ENCODE measurements around the gene ALDH1A3. TPM values are rescaled to one million over a fixed set of nuclear protein-coding genes. Genes with fewer than 3 reads are reported as not detected.
A peak's percentile ranks its signal among the peaks of the same experiment; 100 is the strongest.

Gene ALDH1A3
- total and polyA plus RNA-seq, 2 of the 4 experiments (the other 2 are of a cell fraction) = 3.1 to 5.0 TPM

DNA sequence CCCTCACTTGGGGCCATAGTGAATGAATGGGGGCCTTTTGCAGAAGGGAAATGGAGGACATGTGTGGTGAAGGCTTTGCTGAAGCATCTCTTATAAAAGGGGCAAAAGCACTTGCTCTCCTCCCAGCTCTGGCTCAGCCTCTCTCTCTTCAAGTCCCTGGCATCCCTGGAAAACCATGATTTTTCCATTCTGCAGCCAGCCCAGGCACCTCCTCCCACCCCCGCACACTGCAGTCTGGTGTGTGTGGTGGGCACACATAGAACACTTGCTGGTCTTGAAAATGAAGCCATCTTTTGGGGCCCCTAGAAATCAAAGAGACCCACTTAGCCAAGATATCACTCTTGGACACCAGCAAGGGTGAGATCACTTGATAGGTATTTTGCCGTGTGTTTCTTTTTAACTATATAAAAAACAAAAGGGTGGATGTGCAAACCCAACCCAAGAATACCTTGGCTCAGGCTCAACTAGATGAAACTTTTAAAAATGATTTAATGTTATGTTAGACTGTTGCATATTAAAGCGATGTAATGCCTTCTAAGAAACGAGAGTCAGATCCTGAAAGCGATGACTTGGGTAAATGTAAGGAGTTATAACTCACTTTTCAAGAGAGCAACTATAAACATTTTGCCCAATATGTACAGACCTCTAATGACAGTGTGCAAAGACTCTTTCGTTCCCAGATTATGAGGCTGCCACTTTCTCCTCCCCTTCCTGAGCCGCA, 16.4 kb upstream of the ALDH1A3 start:
- in situ Hi-C loops (cut with MboI; ENCODE audit: low sequenced_read_pairs) (no loop called here), dilution Hi-C loops (cut with HindIII; ENCODE audit: low sequenced_read_pairs, unreplicated experiment) (no loop called here), intact Hi-C loops (cut with micrococcal nuclease) (no loop called here)
- ATAC-seq (ENCODE audit: low read depth) (no peak), DNase-seq (no peak)
- Histone ChIP-seq H3K18ac (ENCODE audit: low read depth, low read length) (peak overlapping the region; percentile 57), H3K27ac (ENCODE audit: insufficient read depth, low read length) (peak overlapping the region; percentile 71; the same call in 1 of the 2 replicates), H3K56ac (ENCODE audit: extremely low read depth, insufficient read depth, low read length) (no peak overlapping the region), H2BK20ac (ENCODE audit: low read depth, low read length) (peak overlapping the region; percentile 41; the same call in 1 of the 2 replicates), H3K36me3 (ENCODE audit: control insufficient read depth, insufficient read depth, low read length) (no peaks in the 10 kb centered on the region), H4K8ac (ENCODE audit: low read depth in 2 of 2, low read length in 2 of 2) (peak overlapping the region in 1 of 2 experiments; percentile 37; a peak in 2 of 4 replicates), H3K4me3 (ENCODE audit: insufficient read depth, low read depth, low read length) (no peak overlapping the region), H3K9ac (ENCODE audit: low read depth, low read length) (no peak overlapping the region), H2BK5ac (ENCODE audit: low read depth, low read length, poor library complexity, severe bottlenecking) (peak overlapping the region; percentile 30), H3K23ac (ENCODE audit: low read depth, low read length) (no peak overlapping the region), H4K91ac (ENCODE audit: insufficient read depth, low read depth, low read length) (peak overlapping the region; percentile 11; the same call in 1 of the 2 replicates), H4K20me1 (ENCODE audit: insufficient read depth, low read length) (no peaks in the 10 kb centered on the region), H3K9me1 (ENCODE audit: insufficient read depth, low read length) (0 out of 2 replicates have a peak, but pooled peaks cover 7% of the 10 kb centered on the region), H3K4ac (ENCODE audit: low read depth, low read length) (peak overlapping the region; percentile 30), H3K14ac (replicated peaks; ENCODE audit: low read depth, low read length) (peak overlapping the region; percentile 12; the same call in 1 of the 2 replicates), H2AFZ (replicated peaks; ENCODE audit: low read length, poor library complexity) (peak overlapping the region; percentile 78), H3K9me3 (ENCODE audit: control insufficient read depth, insufficient read depth, low read length) (peaks cover 7% of the 10 kb centered on the region), H3K79me1 (ENCODE audit: low read depth in 1 of 2, low read length in 2 of 2) (no peaks in the 10 kb centered on the region), H2AK5ac (ENCODE audit: low read depth, low read length) (peak overlapping the region; percentile 6; the same call in 1 of the 2 replicates), H3K27me3 (ENCODE audit: control insufficient read depth, insufficient read depth, low read length) (peaks cover 2% of the 10 kb centered on the region; the same call in 1 of the 2 replicates), H4K5ac (ENCODE audit: low read depth, low read length) (peak overlapping the region; percentile 65; the same call in 1 of the 2 replicates), H3K4me1 (ENCODE audit: control insufficient read depth, insufficient read depth, low read length) (peaks cover 17% of the 10 kb centered on the region), H2AK9ac (replicated peaks; ENCODE audit: low read depth, low read length, poor library complexity) (peak overlapping the region; percentile 43), H2BK15ac (ENCODE audit: low read depth, low read length) (peak overlapping the region; percentile 15; the same call in 1 of the 3 replicates), H2BK120ac (ENCODE audit: low read depth, low read length) (peak overlapping the region; percentile 67; the same call in 1 of the 2 replicates), H3K4me2 (ENCODE audit: low read depth, low read length) (peak overlapping the region; percentile 42)
- WGBS, 2 experiments (ENCODE audit: extremely low coverage in 2 of 2, insufficient read length in 1 of 2) = no CpG with 5 or more reads among the region's 7 CpGs
- ChIA-PET POLR2A (ENCODE audit: unreplicated experiment) (interaction anchor here (0.9 kb wide), 1 partner anchor 8 kb away, joined by 3 read pairs; no protein-coding TSS in a partner anchor), CTCF (interaction anchor here (1.4 kb wide), 1 partner anchor 10 kb away, joined by 7 read pairs; no protein-coding TSS in a partner anchor)
- TF ChIP-seq NFE2L2 (IDR thresholded peaks at IDR 0.05; ENCODE audit: low read depth, low read length) = peak; percentile 33; the same call in 1 of the 2 replicates
- TF ChIP-seq BHLHE40 (IDR thresholded peaks at IDR 0.05; ENCODE audit: low read depth, low read length) = no peak
- TF ChIP-seq, protein P1, sequence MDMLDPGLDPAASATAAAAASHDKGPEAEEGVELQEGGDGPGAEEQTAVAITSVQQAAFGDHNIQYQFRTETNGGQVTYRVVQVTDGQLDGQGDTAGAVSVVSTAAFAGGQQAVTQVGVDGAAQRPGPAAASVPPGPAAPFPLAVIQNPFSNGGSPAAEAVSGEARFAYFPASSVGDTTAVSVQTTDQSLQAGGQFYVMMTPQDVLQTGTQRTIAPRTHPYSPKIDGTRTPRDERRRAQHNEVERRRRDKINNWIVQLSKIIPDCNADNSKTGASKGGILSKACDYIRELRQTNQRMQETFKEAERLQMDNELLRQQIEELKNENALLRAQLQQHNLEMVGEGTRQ (IDR thresholded peaks at IDR 0.05; ENCODE audit: low read depth, low read length) = no peak
- BruUV-seq (replicated peaks) = no TSS peak

Data from IMR-90 (cell line).